Embryonic facial prominence (tissue), 1 donor: ENCODE data around the gene KCNJ8.
"Not testable (repeated sequence)": the region's sequence is repeated elsewhere in the genome, so short reads cannot be mapped to it uniquely, and the experiment has no call there.

ENCODE experiments used
- DNase-seq: peaks from one replicate; pipeline ENCODE4 v3.0.0-alpha.2; 2016; ENCODE audit errors: extremely low spot score

KCNJ8 gene

DNA sequence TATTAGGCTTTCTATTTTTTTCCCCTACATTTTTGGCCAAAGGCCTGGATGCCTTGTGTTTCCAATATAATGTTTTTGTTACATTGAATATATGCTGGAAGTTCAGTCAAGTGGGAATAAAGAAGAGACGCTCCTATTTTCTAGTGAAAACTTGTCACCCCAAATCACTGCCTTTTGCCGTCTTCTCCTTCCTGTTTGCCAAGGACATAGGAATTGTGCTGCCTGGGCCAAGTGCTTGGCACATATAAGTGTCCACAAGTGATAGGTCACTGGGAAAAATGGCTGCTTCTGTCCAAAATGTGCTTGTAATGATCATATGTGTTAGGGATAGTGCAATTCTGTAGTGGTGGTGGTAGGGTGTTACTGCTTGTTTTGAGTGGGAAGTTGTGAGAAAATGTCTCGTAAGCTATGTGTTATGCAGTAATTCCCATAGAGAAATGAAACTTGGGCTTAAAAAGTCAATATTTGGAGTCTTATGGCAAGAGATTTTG is 11.6 kb upstream of the KCNJ8 start:
- DNase-seq = no peak

DNA sequence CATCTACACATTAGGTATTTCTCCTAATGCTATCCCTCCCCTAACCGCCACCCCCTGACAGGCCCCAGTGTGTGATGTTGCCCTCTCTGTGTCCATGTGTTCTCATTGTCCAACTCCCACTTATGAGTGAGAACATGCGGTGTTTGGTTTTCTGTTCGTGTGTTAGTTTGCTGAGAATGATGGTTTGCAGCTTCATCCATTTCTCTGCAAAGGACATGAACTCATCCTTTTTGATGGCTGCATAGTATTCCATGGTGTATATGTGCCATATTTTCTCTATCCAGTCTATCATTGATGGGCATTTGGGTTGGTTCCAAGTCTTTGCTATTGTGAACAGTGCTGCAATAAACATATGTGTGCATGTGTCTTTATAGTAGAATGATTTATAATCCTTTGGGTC is 8.2 kb upstream of the KCNJ8 start:
- DNase-seq = not testable (repeated sequence)

DNA sequence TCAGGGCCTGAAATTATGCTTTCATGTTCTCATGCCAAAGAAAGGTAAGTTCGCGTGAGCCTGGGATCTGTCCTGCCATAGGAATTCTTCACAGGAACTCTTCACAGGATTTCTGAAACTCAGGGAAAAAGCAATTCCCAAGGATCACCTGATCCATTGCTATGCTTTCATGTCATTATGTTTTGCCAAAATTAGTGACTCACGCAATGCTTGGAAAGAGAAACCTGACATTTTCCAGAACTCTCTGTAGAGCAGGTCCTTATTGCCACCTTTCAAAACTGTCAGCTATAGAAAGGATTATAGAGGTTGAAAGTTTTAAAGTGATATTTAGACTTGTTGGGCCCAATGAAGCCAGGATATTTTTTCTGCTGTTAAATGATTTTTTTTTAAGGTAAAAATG is 6.3 kb upstream of the KCNJ8 start:
- no peak for DNase-seq

DNA sequence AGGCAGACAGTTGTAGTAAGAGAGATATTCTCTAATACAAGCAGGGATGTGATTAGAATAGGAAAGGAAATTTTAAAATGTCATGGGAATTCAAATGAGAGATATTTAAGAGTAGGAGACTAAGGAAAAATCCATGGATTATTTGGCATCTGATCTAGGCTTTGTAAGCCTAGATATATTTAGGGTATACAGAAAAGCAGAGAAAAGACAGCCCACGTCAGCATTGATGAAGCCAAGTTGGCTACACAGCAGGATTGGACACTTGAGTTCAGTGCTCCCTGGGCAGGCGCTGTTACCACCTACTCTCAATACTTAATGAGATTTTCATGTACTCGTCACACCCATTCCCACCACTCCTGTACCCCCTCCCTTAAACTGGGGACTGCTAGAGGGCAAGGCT is 1.7 kb upstream of the KCNJ8 start:
- DNase-seq = no peak

DNA sequence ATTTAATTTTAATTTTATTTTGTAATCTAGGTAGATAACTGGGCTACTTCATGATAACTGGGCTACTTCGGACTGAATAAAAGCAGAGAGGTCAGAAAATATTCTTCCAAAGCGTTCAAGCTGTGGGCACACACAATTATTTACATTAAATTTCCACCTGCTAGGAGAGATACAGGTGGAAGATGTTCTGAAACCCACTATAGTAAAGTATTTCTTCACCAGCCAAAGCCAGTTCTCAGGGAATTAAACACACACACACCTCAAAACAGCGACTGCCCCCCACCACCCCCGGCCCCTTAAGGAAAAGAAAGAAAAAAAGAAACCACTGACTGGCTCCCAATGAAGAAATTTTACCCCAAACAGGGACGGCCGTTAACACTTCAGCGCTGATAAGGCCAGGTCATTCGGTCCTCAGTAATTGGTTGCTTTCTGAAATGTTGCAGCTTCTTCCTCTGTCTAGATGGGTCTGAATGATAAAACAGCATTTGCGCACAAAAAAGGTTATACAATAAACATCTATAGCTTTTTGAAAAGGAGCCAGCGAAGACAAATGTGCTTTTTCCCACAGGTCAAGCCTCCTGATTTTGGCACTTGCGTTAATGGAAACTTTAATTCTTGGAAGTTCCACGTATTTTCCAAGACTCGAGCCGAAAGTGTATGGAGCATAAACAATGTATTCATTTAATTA is 771 bp upstream of the KCNJ8 start:
- no peak for DNase-seq

DNA sequence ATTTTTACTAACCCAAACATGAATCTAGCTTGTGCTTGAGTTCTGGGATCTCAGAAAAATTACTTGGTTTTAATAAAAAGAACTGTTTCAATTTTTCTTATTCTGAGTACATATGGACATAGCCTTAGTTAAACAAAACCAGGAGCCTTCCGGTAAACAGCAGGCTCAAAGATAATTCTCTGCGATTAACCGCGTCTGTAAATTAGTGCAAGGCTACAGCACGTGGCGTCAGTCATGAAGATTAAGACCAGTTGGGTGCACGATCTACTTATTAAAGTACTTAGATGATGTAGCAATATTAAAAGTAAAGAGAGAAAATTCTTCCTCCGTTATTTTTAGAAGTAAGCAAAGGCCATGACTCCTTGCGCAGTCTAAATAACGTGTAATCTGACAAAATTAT is 700 bp downstream of the KCNJ8 start:
- DNase-seq = no peak

DNA sequence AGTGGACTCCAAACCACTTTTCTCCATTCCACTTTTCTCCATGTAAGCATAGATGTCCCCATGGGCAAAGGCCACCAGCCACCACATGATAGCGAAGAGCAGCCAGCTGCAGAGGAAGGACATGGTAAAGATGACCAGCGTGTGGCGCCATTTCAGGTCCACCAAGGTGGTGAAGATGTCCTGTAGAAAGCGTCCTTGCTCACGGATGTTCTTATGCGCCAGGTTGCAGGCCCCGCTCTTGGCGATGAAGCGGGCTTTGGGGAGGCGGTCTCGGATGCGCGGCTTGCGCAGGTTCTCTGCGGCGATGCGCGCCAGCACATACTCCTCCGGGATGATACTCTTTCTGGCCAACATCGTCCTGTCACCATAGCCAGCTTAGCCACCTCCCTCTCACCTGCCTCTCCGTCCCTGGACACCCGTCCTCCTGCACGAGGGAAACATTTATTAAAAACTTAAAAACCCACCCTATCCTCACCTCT is 1.2 kb downstream of the KCNJ8 start:
- no peak for DNase-seq

DNA sequence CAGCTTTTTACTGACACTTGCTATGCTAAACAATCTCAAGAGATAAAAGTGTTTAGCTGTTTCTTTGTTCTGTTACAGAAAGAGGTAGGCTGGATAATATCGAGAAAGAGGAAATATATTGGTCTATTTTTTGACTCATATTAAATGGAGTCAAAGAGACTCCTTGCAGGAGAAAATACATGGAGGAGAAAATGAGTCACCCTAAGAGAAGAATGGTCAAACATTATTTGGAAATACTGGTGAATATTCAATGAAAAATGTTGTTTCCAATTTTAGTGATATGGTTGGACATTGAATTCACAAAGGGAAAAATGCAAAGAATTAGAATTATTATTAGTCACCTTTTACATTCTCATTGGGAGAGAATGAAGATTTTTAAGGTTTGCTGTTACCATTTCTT is 3.2 kb downstream of the KCNJ8 start:
- no peak for DNase-seq

DNA sequence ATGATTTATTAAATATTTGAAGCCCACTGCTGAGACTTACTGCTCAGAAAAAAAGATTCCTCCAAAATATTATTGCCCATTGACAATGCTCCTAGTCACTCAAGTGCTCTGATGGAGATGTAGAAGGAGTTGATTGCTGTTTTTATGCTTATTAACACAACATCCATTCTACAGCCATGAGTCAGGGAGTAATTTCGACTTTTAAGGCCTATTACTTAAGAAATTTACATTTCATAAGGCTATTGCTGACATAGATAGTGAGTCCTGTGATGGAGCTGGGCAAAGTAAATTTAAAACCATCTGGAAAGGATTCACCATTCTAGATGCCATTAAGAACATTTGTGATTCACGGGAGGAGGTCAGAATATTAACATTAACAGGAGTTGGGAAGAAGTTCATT is 5.2 kb downstream of the KCNJ8 start:
- DNase-seq = no peak

DNA sequence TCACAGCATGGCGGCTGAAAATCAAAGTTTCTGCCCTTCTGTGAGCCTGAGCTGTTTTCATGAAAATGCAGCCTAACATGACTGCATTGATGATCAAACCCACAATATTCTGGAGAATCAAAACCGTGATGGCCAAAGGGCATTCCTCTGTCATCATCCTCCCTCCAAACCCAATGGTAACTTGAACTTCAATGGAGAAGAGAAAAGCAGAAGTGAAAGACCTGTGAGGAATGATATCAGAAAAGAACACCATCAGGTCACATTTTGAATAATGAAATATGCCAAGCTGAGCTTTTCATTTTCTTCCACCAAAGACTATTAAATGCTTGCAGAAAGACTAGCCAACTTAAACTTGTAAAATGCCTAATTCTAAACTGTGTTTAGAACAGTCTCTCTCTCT is 8.1 kb downstream of the KCNJ8 start:
- no peak for DNase-seq

DNA sequence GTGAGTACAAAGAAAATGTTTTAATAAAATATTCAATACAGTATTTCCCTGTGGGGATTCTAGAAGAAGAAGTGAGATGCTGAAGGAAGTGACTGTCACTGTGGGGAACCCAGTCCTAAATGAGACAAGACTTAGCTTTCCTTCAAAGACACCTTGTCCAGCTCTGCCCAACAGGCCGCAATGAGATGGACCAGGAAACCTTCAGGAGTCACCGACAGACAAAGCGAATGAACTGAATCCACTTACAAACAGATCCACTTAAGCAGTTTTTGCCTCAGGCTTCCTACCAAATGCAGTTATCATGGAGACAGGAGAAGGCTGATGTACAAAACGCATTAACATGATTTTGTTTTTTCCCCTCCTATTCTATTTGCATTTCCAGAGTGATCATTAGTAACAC is 9.6 kb downstream of the KCNJ8 start:
- DNase-seq = no peak

DNA sequence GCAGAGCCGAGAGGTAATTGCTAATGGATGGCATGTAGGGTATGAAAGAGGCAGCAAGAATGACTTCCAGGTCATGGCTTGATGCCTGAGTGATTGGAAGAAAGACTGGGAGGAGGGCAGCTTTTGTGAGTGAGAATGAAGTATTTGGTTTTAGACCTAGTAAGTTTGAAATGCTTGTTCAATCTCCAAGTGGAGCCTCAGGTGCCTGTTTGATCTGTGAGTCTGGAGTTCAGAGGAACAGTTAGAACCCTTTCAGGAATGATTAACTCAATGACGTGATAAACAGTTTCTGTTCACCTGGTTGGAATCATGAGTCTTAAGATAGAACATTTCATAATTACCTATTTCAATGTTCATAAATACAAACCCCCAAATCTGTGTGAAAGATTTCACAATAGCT is 10.4 kb downstream of the KCNJ8 start:
- no peak for DNase-seq

DNA sequence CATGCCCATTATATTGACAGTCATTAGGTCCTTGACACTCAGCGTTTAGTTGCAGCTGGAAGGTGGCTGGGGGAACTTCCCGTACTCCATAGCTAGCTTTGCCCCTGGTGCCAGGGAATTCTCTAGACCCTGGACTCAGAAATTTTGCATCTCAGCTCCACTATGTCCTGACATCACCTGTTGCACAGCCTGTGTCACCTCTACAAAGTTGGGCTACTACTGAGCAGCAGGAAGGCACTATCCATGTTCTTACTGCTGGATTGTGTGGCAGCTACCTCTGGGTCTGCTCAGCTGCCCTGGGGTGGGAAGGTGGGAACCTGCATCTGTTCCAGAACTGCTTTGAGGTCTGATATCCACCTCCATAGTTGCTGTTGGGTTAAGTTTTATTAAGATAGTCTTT is 11.0 kb downstream of the KCNJ8 start:
- no peak for DNase-seq

DNA sequence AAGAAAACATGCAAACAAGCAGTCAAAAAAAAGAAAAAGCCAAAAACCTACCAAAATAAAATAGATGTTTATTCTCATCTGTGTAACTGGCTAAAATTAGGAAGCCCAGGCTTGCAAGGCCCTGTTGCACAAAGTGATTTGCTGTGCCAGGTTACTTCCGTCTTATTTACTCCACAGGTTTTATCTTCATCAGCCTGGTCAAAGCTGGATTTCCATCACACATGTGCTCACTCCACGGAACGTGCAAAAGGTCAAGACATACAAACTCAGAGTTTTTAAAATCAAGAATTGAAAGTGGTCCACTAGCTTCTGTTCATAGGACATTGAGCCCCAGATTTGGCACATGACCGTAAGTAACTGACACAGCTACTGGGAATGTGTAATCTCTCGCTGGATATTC is 14.8 kb downstream of the KCNJ8 start:
- DNase-seq = no peak

DNA sequence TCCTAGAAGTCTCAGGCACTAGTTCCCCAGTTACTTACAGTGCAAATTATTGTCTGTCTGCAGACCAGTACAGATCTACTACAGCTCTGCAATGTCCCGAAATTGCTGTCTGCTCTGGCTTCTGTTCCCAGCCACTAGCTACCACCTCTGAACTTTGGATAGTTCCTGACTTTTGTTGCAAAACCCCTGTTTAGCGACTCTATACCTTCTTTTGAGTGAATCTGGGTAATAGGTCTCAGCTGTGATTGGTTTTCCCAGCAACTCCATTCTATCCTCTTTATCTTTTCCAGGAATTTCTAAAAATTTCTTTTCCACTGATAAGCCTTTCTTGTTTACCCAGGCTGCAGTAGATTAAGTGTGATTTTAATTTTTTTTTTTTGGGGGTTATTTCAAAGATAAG is 16.8 kb downstream of the KCNJ8 start:
- no peak for DNase-seq

DNA sequence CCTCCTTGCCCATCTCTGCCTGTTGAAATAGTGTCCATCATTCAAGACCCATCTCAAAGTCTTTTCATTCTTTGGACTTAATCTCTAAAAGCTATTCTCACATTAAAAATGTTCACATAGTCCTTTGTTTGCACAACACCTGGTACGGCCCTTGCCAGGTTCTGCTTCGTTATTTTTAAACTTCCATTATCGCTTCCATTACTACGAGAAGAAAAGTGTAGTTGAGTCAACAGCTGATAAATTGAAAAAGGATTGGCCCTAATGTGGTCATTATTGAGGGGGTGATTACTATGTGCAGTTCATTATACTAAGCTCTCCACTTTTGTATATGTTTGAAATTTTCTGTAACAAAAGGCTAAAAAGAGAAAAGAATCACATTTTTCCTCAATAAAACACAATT is 17.8 kb downstream of the KCNJ8 start:
- DNase-seq = no peak

DNA sequence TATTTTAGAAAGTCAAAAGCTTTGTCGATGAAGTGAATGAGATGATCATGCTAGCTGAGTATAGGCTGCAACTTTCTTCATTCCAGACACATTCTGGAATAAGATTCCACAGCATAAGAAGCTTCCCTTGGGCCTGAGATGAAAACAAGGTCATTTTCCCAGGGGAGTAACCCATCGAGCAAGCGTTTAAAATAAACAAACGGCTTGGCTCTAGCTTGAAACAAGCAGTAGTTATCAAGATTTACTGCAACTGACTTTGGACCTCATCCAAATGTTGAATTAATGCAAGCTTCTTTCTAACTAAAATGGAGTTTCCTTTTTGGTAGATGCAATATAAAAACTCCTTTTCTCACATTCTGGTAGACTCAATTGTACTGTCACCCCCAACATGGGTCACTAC is 23.0 kb downstream of the KCNJ8 start:
- DNase-seq = no peak

DNA sequence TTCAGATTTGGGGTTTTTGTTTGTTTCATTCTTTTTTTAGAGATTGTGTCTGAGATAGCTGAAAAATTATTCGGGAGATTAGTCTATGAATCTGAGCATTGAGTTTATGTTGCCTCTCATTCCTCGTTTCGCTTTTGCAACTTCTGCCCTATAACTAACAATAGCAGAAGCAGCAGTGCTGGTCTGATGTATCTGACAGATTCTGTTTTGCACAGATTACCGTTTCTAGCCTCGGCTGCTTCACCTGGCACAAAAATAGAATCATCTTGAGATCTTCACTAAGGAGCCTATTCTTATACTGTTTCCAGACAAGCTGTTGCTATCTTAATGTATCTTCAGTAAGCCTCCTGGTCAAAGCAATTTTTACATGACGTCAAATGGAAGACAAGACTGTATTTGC is 29.2 kb downstream of the KCNJ8 start:
- no peak for DNase-seq

DNA sequence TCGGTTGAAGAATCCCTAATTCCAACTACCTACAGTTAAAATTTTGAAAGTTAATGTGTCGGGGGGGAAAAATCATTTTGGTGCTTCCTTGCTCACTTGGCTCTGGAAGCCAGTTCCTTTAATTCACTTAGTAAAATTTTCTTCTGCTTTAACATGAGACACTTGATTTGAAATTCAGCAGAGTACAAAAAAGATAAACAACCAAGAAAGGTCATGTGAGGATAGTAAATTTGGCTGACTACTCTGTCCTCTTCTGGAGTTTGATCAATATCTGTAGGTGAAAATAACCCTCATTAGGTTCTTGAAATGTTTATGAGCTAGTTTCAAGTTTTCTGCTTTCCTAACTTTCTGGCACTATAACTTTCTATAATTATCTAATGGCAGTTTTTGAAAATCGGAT is 43.4 kb downstream of the KCNJ8 start:
- DNase-seq = no peak

DNA sequence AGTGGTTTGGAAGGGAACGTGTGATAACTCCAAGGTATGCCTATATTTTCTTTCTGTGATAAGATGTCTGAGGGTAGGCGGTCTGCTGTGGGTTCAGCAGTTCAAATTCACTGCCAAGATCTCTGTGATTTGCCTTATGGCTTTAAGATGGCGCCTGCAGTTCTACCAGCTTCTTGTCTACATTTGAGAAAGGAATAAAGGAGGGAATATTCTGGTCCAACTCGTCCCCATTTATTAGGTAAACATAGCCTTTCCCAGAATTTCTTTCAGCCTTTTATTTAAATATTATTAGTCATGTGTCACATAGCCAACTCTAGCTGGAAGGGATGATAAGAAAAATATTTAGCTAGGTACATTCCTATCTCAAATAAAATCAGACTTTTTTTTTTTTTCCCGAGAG is 48.8 kb downstream of the KCNJ8 start:
- no peak for DNase-seq

DNA sequence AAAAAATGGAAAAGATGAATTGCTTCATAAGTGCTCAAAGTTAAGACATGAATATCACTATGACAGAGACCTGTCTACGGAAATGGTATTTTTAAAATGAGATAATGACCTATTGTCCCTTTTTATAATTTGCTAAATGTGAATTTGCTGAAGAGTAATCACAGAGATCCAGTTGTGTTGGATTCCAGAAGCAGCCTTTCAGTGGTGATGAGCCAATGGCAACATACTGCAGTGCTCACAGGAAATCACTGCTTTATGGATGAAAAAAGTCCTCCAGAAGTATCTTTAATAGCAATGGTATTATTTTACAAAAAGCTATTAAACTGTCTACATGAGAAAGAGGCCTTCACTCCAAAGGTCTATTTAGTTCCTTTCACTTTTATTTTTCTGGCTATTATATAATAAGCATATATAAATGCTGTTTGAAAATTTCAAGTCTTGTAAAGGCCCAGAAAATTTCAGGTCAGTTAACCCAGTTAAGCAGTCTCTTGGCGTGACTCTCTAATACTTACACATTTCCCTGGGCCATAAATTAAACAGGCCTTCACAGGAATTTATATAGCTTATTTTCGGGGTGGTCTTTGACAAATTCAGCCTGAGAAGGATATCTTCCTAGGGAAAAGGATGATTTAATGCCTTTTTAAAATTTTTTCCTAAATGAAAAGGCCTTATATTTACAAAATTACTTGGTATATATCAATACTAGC is 55.4 kb downstream of the KCNJ8 start:
- DNase-seq = no peak

DNA sequence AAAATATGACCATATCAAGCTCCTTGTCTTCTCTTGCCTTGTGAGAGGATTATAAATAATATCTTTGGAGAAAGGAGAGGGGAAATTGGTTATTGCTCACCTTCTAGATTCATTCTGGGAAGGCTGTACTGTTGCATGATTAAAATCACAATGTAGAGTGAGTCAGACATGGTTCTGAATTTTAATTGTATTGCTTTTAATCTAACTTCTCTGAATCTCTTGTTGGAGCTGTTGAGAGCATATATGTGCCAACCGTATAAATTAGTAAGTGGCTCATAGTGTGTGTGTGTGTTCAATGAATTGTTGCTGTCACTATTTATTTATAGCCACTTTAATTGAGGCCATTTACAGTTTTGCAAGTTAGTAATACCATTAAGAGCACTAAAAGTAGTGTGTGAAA is 56.1 kb downstream of the KCNJ8 start:
- no peak for DNase-seq

DNA sequence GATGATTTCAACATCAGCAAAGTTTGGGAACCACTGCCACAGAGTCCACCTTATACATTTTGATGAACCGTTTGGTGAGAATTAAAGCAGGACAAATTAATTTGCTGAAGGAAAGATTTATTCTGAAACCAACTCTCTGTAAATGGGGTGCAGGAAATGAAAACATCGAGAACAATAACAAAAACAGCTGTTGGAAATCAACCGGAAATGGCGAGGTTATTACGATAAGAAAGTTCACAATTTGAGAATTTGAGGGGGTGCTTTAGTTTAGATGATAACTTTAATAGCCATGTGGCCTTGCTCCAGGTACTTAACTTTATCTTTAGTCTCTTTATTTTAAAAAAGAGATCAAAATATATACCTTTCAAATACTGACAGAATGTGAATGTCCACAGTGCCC is 56.7 kb downstream of the KCNJ8 start:
- no peak for DNase-seq

DNA sequence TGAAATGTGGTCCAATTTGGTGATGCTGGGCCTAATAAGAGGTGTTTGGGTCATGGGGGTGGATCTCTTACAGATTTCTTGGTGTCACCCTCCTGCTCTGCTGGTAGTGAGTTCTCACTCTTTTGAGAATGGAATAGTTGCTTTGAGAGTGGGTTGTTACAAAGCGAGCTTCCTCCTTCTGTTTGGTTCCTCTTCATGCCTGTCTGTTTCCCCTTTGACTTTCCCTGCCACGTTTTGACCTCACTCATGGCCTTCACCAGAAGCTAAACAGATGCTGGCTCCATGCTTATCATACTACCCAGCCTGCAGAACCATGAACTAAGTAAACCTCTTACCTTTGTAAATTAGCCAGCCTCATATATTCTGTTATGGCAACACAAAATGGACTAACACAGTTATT is 59.1 kb downstream of the KCNJ8 start:
- DNase-seq = no peak
